HG03571 (cell line): Measurements from ENCODE around the gene KLHDC1.
A peak's percentile ranks its signal among the peaks of the same experiment; 100 is the strongest.
"Not testable (repeated sequence)": the region's sequence is repeated elsewhere in the genome, so short reads cannot be mapped to it uniquely, and the experiment has no call there.

Experiments used
- ATAC-seq: cut with Tn5 transposase; IDR thresholded peaks from one replicate; pipeline ENCODE4 v1.9.1; 2021; ENCODE audit not compliant: unreplicated experiment

The KLHDC1 gene, protein sequence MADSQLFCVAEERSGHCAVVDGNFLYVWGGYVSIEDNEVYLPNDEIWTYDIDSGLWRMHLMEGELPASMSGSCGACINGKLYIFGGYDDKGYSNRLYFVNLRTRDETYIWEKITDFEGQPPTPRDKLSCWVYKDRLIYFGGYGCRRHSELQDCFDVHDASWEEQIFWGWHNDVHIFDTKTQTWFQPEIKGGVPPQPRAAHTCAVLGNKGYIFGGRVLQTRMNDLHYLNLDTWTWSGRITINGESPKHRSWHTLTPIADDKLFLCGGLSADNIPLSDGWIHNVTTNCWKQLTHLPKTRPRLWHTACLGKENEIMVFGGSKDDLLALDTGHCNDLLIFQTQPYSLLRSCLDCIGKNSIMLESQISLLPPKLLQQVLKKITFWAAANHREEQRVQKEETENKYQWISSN

DNA sequence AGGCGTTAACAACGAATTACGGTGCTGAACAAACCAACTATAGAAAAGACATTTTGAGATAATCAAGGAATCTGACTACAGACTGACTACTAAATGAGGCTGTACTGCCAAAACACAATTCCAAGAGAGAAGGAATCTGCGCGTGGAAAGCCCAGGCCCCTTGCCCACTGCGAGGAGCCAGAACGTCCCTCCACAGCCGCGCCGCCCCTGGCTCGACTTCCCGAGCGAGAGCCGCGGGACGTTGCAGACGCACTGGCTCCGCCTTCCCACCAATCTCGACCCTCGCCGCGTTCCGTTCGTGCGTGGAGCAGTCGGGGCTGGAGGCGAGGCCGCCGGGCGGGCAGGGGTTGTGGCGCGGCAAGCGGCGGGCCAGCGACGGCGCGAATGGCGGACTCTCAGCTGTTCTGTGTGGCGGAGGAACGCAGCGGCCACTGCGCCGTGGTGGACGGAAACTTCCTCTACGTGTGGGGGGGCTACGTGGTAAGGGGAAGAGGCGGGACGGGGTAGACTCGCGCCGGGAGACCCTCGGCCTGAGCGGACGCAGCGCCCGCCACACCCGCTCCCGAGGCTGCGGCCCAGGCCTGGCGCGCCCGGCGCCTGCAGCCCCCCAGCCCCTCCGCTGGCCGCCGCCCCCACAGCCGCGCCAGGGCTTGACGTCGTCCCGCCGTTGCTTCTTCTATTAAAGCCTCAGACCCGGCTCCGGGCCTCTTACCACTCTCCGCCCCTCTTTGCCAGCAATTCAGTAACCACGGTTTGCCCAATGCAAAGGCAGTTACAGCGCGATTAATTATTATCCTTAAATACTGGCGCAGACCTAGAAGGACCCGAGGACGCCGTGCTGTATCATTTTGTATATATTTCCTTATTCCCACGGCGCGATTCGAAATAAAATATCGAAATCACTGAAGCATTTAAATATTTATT, at the start of gene KLHDC1:
Gene KLHDC1 (plus strand): TSS at position 310 of the 924 bp plus-strand sequence. CDS start 75 bp downstream, at position 385.
- peak; percentile 65 for ATAC-seq

- no peak for ATAC-seq
Observed at GRCh38 chr14:49653508-49653907, 39.4 kb upstream of the KLHDC1 start.

DNA sequence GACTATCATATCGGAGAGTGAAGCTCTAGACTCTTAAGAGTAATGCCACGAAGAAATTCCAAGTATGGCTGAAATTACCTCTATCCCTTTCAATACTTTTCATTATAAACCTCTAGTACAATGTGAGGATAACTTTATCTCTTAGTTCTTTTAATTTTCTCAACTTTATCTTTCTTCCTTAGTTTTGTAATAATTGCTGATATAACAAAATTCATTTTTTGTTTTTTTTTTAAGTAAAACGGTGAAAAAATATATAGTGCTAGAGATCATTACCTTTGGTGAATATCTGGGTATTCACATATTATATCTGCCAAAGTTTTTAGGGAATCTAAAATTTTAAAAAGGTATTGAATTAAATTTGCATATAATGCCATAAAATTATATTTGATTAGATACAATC, 38.4 kb upstream of the KLHDC1 start:
- ATAC-seq: no peak

DNA sequence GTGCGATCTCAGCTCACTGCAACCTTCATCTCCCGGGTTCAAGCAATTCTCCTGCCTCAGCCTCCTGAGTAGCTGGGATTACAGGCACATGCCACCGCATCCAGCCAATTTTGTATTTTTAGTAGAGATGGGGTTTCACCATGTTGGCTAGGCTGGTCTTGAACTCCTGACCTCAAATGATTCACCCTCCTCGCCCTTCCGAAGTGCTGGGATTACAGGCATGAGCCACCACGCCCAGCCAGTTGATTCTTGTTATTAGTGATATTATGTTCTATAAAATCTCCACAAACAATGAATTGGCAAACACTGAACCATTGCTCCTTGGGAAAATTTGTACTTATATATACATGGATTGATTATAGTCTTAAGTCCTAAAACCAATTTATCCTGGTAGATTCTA, 35.4 kb upstream of the KLHDC1 start:
- not testable (repeated sequence) for ATAC-seq

DNA sequence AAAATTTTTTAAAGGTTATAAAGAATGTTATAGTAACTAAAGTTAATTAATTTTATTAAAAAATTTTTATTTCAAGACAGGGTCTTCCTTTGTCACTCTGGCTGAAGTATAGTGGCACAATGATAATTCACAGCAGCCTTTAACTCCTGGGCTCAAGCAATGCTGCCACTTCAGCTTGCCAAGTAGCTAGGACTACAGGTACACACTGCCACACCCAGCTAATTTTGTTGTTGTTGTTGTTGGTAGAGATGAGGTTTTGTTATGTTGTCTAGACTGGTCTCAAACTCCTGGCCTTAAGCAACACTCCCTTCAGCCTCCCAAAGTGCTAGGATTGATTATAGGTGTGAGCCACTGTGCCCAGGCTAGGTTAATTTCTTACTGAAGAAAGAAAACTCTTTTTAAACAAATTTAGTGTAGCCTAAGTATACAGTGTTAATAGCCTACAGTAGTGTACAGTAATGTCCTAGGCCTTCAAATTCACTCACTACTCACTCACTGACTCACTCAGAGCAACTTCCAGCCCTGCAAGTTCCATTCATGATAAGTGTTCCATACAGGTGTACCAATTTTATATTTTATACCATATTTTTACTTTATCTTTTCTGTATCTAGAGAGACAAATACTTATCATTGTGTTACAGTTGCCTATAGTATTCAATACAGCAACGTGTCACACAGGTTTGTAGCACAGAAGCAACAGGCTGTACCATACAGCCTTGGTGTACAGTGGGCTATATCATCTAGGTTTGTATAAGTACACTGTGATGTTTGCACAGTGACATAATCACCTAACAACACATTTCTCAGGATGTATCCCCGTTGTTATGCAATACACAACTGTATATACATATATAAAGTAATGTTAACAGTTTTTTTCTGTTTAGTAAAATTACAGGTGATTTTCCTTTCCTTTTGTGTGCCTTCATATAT, 33.1 kb upstream of the KLHDC1 start:
- no peak for ATAC-seq

DNA sequence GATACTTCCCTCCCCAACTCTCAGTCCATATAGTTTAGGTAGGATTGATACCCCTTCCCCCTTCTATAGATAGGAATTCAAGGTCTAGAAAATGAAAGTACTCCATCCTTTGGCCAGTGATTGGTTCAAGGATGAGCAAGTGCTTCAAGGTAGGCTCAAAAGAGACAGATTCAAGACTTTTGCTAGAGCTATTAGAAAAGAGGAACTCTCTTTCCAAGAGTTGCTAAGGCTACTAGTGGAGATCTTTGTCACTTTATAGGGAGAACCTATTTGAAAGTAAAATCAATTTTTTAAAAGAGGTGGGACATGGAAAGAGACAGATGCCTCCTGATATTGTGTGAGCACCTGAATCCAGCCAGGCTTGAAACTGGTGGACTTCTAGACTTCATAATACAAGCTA, 22.4 kb upstream of the KLHDC1 start:
- no peak for ATAC-seq

DNA sequence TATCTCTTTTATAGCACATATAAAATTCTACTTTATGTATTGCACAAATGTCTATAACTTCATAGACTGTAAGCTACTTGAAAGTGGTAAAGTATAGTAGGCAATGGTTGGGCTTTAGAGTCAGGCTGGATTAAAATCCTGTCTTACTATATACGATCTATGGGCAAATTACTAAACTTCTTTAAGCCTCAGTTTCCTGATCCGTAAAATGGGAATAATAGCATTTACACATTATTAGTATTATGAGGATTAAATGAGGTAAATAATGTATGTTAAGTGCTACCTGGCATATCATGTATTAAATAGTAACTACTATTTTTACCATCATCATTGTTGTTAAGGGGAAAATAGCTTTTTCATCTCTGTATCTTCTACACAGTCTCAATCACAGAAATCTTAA, 19.3 kb upstream of the KLHDC1 start:
- ATAC-seq: no peak

DNA sequence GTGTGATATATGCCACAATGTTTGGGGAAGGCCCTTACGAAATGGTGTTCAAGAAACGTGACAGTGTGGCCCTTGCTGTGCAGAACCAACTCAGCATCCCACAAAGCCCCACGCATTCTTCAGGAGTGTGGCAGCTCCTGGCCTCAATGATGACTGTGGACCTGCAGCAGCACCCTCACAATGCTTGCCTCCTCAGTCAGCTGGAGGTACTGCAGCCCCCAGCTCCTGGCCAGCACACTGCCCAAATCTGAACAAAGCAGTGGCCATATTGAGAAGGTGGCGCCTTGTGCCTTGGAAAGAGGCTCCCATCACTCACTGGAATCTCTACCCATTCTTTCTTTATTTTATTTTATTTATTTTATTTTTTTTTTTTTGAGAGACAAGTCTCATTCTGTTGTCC, 15.3 kb upstream of the KLHDC1 start:
- no peak for ATAC-seq

DNA sequence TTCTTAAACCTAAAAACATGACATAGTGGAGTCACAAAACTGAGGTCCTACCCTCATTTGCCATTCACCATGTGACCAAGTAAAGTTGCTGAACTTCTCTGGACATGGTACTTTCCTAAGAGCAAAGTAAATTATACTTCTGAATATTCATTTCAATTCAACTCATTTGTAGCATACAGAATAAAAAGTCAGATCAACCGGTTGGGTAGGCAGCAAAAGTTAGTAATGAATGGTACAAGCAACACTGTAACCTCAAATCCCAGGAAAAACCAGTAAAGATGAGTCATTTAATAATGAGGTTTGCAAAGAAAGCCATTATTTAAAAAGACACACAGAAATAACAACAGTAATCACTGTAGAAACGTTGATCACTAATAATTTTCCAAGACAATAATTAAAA, 13.6 kb upstream of the KLHDC1 start:
- ATAC-seq: no peak

- ATAC-seq: no peak
Observed at GRCh38 chr14:49686425-49686824, 6.5 kb upstream of the KLHDC1 start.

DNA sequence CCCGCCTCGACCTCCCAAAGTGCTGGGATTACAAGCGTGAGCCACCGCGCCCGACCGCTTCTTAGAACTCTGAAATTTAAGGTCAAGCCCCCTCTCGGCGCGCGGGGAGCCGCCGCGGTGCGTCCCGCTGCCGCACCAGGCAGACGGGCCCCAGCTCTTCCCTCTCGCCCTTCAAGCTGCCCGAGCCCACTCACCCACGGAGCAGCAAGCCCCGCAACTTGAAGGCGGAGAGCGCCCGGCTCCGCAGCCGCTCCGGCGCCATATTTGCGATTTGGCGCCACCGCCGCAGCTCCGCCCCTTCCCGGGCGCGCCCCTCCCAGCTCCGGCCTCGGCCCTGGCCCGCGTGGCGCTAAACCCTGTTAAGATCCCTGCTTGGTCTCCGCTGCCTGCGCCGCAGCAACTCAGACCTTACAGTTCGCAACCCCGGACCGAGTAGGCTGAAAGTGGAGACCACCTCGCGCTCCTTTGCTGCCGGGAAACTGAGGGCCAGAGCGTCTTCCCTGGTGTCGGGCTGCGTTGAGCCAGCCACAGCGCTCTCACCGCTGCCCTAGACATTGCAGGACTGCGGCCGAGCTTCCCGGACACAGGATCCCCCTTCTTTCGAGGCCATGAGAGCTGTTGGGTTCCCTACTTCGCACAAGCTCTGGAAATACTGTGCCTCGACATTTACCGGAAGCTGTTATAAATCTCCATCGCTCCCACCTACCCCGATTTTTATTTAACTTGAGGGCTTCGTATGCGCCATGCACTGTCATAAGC, 4.8 kb upstream of the KLHDC1 start, which contains the start of gene POLE2:
Gene POLE2 (minus strand): TSS at position 273 of the 759 bp plus-strand sequence. CDS start 11 bp downstream, at position 262.
- ATAC-seq: peak; percentile 93

- no peak for ATAC-seq
Observed at GRCh38 chr14:49688701-49689030, 4.3 kb upstream of the KLHDC1 start.

DNA sequence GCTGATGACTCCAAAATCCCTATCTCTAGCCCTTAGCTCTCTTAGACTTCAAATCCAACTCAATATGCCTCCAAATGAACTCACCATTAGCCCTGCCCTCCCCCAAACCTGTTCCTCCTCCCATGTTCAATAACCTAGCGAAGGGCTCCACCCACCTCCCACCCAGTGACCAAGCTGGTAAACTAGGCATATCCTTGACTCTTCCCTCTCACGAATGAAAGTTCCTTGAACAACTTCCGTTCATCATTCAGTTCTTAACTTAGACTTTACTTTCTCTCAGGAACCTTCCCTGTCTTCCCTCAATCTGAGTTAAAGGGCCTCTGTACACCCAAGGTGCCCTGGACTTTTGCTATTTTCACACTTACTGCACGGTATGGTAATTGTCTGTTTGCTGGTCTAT, 1.9 kb upstream of the KLHDC1 start:
- ATAC-seq: no peak

DNA sequence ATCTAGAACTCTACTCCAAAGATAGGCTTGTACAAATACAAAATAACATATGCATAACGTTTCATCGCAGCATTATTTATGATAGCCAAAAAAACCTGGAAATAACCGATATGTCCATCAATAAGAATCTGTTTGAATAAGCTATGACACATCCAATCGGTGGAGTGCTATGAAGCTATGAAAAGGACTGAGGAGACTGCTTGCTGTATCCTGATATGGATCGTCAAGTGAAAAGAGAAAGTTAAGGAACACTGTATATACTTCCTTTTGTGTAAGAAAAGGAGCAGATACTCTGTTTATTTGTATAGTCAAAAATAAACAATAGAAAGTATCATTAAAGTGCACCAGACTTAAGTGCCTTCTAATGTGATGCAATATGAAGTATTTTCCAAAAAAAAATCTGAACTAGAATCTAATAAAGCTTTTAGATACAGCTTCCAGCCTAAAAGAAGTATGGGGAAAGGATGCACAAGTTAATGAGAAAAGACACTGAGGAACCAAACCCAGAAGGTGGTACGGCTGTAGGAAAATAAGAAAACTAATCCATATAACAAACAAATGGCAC, 645 bp upstream of the KLHDC1 start:
- no peak for ATAC-seq

DNA sequence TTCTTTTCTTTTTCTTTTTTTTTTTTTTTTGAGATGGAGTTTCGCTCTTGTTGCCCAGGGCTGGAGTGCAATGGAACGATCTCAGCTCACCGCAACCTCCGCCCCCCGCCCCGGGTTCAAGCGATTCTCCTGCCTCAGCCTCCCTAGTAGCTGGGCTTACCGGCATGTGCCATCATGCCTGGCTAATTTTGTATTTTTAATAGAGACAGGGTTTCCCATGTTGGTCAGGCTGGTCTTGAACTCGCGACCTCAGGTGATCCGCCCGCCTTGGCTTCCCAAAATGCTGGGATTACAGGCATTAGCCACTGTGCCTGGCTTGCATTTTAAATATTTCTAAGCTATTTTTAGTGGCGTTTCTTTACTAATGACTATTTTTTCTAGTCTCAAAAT, 810 bp downstream of the KLHDC1 start:
- ATAC-seq: not testable (repeated sequence)

GRCh38 chr14:49702725-49703124, 9.8 kb downstream of the KLHDC1 start:
- ATAC-seq: no peak

- ATAC-seq: no peak
Observed at GRCh38 chr14:49703965-49704364, 11.0 kb downstream of the KLHDC1 start.

DNA sequence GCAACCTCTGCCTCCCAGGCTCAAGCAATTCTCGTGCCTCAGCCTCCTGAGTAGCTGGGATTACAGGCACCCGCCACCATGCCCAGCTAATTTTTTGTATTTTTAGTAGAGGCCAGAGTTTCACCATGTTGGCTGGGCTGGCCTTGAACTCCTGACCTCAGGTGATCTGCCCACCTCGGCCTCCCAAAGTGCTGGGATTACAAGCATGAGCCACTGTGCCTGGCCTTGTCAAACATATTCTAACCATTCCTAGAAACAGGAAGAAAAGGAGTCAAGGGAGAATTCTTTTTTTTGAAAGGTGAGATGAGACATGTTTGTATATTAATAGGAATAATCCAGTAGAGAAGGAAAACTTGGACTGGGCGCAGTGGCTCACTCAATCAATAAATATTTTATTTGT, 11.6 kb downstream of the KLHDC1 start:
- not testable (repeated sequence) for ATAC-seq

GRCh38 chr14:49710993-49711392, 18.1 kb downstream of the KLHDC1 start:
- ATAC-seq: not testable (repeated sequence)

DNA sequence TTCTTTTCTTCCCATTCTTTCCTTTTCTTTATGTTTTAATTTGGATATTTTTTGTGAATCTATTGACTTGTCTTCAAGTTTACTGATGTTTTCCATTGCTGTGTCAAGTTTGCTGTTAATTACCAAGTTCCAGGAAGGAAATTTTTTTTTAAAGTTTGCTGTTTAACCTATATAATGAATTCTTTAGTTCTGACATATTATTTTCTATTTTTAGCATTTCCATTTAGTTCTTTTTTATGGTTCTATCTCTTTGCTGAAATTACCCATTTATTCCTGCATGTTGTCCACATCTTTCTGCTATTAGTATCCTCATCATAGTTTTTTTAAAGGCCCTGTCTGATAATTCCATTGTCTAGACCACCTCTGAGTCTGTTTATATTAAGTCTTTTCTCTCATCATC, 27.8 kb downstream of the KLHDC1 start:
- no peak for ATAC-seq
